Activated T-helper 1 cell treated with anti-CD3 and anti-CD28 coated beads, Interleukin-12 subunit alpha, Interleukin-12 subunit beta, Interleukin-2, Interleukin-4 antibody, amounts not matched to agents 30 ng/mL and 10 ng/mL and 1 ng/mL, durations not matched to agents 14 hours and 24 hours and 36 hours (primary cell): ENCODE data around the gene HGF. TPM values are rescaled to one million over a fixed set of nuclear protein-coding genes. Genes with fewer than 3 reads are reported as not detected.

Experiments used
- DNase-seq: peaks from one replicate; pipeline ENCODE4 v3.0.0; 2021; ENCODE audit warnings: low spot score
- H3K27ac Mint-ChIP-seq: one replicate; pipeline ENCODE4 v1.8.0; 2021; ENCODE audit warnings: mild to moderate bottlenecking, mixed read lengths
- H3K27me3 Mint-ChIP-seq: one replicate; pipeline ENCODE4 v1.8.0; 2022; ENCODE audit warnings: mild to moderate bottlenecking, moderate library complexity, mixed read lengths; ENCODE audit not compliant: insufficient read depth
- H3K36me3 Mint-ChIP-seq: one replicate; pipeline ENCODE4 v1.8.0; 2021; ENCODE audit warnings: low read depth, mixed read lengths
- H3K4me1 Mint-ChIP-seq: one replicate; pipeline ENCODE4 v1.8.0; 2021; ENCODE audit warnings: low read depth, mixed read lengths
- H3K4me3 Mint-ChIP-seq: one replicate; pipeline ENCODE4 v1.8.0; 2021; ENCODE audit warnings: mild to moderate bottlenecking, moderate library complexity, mixed read lengths
- H3K9me3 Mint-ChIP-seq: one replicate; pipeline ENCODE4 v1.8.0; 2021; ENCODE audit warnings: mixed read lengths
- intact Hi-C: fragments of 100-400 bp; cut with micrococcal nuclease; formaldehyde crosslinking; loops from one replicate; pipeline ENCODE4 v1.15.1; 2024
- total RNA-seq: library from RNA; stranded (reverse); gene quantifications from 2 replicates; pipeline ENCODE4 v1.2.3, GENCODE V29; 2022

HGF gene
- total RNA-seq, 1 donor from 2014 or later, result not detected

DNA sequence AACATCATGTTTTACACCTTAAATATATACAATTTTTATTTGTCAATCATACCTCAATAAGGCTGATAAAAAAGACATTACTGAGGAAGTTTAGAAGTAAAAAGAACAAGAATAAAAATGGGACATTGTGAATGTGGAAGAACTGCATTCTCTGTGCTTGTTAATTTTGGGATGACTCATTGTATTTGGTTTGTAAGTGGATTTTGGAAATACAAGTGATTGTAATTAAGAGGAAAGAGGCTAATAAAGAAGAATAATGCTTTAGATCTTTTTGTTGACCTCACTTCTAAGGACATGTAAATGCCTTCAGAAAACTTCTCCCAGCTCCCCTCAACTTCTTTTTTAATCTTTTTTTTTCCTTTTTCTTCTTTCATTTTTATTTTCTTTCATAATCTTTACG lies 76.0 kb downstream of the HGF start:
- DNase-seq, result no peak
- intact Hi-C loops, result no loop called here
- Mint-ChIP-seq H3K27me3 (peaks cover 2% of the 10 kb centered on the region), H3K9me3 (peaks cover 3% of the 10 kb centered on the region), H3K27ac (no peak overlapping the region), H3K4me3 (no peak overlapping the region), H3K4me1 (no peaks in the 10 kb centered on the region), H3K36me3 (no peaks in the 10 kb centered on the region)

DNA sequence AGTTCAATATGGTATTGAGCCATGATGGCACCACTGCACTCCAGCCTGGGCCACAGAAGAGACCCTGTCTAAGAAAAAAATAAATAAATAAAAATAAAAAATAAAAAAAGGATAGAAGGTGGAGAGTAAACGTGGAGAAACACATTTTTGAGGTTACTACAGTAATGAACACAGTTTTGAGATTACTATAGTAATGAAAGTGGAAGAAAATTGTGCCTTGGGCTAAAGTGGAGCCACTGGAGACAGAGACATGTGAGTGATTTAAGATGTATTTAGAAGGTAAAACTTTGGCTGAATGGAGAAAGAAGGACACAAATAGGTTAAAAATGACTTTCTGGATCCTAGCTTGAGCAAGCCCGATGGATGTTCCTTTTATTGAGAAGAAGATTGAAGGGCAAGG lies 76.8 kb downstream of the HGF start:
- Mint-ChIP-seq H3K9me3 (peaks cover 3% of the 10 kb centered on the region), H3K4me3 (no peak overlapping the region), H3K27me3 (peaks cover 2% of the 10 kb centered on the region), H3K27ac (no peak overlapping the region), H3K36me3 (no peaks in the 10 kb centered on the region), H3K4me1 (no peaks in the 10 kb centered on the region)
- no peak for DNase-seq
- intact Hi-C loops, result no loop called here

DNA sequence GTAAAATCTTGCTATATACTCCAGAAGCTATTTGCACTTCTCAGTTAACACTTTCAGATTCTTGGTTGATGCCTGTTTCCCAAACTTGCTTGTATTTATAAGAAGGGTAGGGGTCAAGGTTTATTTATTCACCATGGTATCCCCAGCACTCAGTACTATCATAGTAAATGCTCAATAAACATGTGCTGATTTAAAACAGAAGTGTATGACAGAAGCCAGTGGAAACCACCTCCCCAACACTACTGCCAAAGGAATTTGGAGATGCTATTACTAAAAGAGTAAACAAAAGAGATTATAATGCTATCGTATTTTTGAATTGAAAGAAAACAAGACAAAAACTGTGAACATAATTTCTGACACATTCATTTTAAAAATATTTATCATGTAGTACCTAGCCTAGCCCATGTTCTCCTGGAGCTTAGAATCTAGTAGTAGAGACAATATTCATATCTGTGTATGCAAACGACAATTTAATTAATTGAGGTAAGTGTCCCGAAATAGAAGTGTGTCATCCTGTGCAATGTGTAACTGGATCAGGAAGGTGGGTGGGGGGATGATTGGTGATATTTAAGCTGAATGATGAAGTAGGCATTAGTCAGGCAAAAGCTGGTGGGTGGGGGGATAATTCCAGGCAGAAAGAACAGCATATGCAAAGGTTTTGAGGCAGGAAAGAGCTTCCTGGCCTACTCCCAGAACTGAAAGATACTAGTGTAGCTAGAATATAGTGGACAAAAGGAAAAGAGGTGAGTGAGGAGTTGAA lies 77.5 kb downstream of the HGF start:
- intact Hi-C loops, result no loop called here
- H3K27ac Mint-ChIP-seq, result no peak overlapping the region

DNA sequence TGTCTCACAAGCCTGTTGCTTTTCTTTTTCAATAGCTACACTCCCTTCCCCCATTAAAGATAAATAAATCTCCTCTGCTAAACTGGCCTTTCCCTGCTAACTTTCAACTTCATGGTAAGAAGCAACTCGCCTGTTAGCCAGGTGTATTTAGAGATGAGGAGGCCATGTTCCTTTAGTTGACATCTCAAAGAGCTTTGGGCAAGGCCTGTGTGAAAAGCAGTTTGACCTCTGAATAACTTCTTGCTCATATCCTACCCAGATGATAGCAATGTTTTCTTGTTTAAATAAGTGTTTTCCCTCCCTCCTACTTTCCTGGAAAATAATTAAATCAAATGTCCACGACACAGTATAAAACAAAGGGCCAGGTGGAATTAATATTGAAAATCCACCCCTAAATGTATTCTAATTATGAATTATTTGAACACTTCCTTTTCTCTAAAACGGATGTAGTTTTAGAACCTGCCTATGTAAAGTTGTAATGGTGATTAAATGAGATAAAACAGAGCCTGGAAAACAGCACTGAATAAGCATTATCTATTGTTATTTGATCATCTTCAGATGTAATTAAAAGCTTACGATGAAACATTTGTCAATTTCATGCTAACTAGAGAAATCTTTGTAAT lies 78.5 kb downstream of the HGF start:
- intact Hi-C loops, result no loop called here
- H3K4me1 Mint-ChIP-seq, result no peaks in the 10 kb centered on the region
- no peak overlapping the region for H3K27ac Mint-ChIP-seq
- DNase-seq, result no peak
- no peaks in the 10 kb centered on the region for H3K36me3 Mint-ChIP-seq
- peaks cover 3% of the 10 kb centered on the region for H3K9me3 Mint-ChIP-seq
- peaks cover 2% of the 10 kb centered on the region for H3K27me3 Mint-ChIP-seq
- no peak overlapping the region for H3K4me3 Mint-ChIP-seq

More for the DNA sequence above, 77.5 kb downstream of the HGF start:
- no peaks in the 10 kb centered on the region for H3K4me1 Mint-ChIP-seq
- H3K9me3 Mint-ChIP-seq, result peaks cover 3% of the 10 kb centered on the region
- peaks cover 2% of the 10 kb centered on the region for H3K27me3 Mint-ChIP-seq
- no peak for DNase-seq
- no peaks in the 10 kb centered on the region for H3K36me3 Mint-ChIP-seq
- H3K4me3 Mint-ChIP-seq, result no peak overlapping the region

DNA sequence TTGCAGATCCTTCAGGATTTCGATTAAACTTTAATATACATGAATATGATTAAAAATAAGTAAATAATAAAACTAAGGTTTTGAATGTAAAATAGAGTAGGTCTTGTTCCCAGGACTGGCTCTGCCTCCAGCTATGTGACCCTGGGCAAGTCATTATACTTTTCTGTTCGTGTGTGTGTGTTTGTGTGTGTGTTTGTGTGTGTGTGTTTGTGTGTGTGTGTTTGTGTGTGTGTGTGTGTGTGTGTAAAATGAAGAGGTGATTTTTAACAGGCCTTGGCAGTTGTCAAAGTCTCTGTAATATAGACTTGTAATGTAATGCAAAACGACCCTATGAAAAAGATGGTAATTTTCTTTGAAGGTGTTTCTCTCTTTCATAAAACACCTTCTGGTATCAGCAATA lies 79.2 kb downstream of the HGF start:
- Mint-ChIP-seq H3K4me1 (no peaks in the 10 kb centered on the region), H3K9me3 (peaks cover 3% of the 10 kb centered on the region), H3K36me3 (no peaks in the 10 kb centered on the region), H3K27me3 (peaks cover 2% of the 10 kb centered on the region), H3K27ac (no peak overlapping the region), H3K4me3 (no peak overlapping the region)
- no peak for DNase-seq
- intact Hi-C loops, result no loop called here

DNA sequence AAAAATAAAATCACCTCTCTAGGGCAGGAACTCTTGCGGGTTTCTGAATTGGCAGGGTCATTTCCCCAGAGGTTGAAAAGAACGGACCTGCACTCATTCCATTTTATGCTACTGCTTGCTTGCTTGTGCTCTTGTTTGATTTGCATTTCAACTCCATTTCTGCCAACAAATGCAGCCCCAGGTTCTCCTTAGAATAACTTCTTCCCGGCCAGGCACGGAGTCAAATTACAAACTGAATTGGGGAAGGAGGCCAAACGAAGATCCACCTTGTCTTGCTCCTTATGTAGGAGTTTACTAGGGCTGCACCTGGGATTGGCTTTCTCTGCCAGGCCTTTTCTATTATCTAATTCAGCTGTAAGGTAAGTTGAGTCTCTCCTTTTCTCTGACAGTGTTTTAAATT lies 79.6 kb downstream of the HGF start:
- intact Hi-C loops, result no loop called here
- no peaks in the 10 kb centered on the region for H3K4me1 Mint-ChIP-seq
- no peak for DNase-seq
- peaks cover 2% of the 10 kb centered on the region for H3K27me3 Mint-ChIP-seq
- no peaks in the 10 kb centered on the region for H3K36me3 Mint-ChIP-seq
- no peak overlapping the region for H3K4me3 Mint-ChIP-seq
- H3K27ac Mint-ChIP-seq, result no peak overlapping the region
- peaks cover 3% of the 10 kb centered on the region for H3K9me3 Mint-ChIP-seq

DNA sequence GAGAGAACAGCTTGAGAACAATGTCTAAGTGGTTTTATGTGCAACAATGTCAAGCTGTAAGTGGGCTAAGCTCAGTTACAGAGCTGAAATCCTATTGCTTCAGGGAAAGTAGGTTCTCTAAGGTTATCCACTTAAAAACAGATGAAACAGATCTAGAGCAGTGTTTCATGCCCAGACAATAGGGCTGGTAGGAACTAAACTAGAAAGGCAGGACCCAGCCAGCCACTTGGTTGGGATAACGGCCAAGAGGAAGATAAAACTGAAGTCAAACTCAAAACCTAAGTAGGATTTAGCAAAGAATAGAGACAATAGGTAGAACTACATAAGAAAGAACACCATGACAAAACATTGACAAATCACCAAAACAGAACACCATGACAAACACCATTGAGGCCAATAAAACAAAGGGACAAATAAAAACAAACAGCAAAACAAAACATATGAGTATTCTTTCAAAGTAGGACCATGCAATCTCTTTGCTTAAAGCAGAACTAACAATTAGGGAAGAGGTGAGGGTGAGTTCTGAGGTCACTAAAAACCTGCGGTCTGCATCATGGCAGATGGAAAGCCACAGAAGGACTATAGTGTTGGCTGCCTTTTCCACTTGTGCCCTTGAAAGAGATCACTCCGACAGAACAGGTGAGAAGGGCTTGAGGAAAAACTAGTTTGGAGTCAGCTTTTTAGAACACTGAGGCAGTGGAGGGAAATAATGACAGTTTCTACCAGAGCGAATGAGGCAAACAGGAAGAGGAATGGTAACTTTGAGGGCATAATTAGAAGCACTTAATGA lies 81.0 kb downstream of the HGF start:
- H3K27me3 Mint-ChIP-seq, result no peaks in the 10 kb centered on the region
- peaks cover 3% of the 10 kb centered on the region for H3K9me3 Mint-ChIP-seq
- H3K36me3 Mint-ChIP-seq, result no peaks in the 10 kb centered on the region
- intact Hi-C loops, result no loop called here
- no peak for DNase-seq
- no peaks in the 10 kb centered on the region for H3K4me1 Mint-ChIP-seq
- no peak overlapping the region for H3K27ac Mint-ChIP-seq
- no peak overlapping the region for H3K4me3 Mint-ChIP-seq

DNA sequence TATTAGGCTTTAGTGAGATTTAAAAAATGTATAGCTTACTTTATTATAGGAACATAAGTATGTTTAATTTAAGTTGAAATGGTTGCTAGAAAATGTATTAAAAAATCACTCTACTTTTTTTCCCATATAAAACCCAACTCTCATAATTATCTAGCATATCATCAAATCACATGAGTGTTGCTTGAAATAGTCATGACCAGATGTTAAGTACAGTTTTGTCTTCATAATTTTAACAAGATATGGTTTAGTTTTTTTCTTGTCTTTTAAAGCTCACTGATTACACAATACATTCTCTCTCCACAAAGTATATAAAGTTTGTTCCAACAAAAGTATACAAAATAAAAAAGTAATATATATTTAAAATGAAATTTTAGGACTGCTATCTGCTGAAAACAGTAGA lies 82.8 kb downstream of the HGF start:
- DNase-seq, result no peak
- no peaks in the 10 kb centered on the region for H3K9me3 Mint-ChIP-seq
- H3K27me3 Mint-ChIP-seq, result no peaks in the 10 kb centered on the region
- no peak overlapping the region for H3K27ac Mint-ChIP-seq
- H3K36me3 Mint-ChIP-seq, result no peaks in the 10 kb centered on the region
- H3K4me1 Mint-ChIP-seq, result no peaks in the 10 kb centered on the region
- no peak overlapping the region for H3K4me3 Mint-ChIP-seq
- intact Hi-C loops, result no loop called here

DNA sequence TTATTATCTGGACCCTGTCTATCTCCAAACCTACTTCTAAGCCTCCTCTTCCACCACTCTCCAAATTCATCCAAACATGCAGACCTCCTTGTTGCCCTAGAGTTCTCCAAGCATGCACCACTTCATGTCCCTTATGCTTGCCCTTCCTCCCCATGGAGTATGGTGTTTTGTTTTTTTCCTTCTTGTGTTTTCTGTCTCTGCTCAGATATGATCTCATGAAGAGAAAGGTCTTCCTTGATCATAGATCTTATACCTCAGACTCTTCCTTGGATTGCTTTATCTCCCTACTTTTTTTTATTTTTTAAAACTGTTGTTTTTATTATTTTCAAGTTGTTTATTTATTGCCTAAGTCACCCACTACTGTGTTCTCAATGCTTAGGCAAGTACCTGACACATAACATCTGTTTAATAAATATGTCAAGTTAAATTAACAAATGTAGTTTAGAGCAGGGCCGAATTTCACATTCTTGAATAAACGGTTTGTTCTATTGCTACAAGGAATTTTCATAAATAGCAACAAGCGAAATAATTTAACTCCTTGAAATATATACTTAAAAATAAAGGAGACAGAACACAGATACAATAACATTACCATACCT lies 84.5 kb downstream of the HGF start:
- H3K4me3 Mint-ChIP-seq, result no peak overlapping the region
- no peak for DNase-seq
- H3K27ac Mint-ChIP-seq, result no peak overlapping the region
- H3K36me3 Mint-ChIP-seq, result no peaks in the 10 kb centered on the region
- intact Hi-C loops, result no loop called here
- no peaks in the 10 kb centered on the region for H3K27me3 Mint-ChIP-seq
- H3K4me1 Mint-ChIP-seq, result no peaks in the 10 kb centered on the region
- H3K9me3 Mint-ChIP-seq, result no peaks in the 10 kb centered on the region

DNA sequence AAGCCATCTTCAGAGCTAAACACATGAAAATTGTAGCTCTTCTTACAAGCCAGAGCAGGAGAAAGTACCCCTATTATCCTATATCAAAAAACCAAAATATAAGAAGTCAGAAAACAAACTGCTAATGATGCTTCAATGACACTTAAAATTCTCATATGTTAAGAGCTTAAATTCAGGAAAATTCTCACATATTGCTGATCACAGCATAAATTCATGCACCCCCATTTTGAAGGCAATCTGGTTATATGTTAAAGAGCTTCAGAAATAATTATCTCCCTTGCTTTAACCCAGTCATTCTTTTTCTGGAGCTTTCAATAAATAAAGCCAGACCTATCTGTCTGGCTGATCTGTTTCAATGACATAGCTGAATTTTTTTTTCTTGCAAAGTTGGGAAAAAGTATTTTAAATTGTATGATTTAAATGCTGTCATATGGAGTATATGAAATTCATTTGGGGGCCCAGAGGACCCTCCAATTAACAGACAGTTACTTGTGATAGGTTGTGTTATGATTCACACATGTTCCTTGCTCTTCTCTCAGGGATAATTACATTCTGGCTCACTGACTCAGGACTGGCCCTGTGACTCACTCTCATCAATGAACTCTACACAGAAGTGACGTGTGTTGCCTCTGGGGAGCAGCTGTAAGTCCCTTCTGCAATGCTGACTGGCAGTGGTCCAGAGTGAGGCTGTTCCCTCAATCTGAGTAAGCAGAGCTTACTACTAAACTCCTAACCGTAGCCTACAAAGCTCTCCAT lies 85.2 kb downstream of the HGF start:
- Mint-ChIP-seq H3K9me3 (no peaks in the 10 kb centered on the region), H3K36me3 (no peaks in the 10 kb centered on the region)
- no peak for DNase-seq

DNA sequence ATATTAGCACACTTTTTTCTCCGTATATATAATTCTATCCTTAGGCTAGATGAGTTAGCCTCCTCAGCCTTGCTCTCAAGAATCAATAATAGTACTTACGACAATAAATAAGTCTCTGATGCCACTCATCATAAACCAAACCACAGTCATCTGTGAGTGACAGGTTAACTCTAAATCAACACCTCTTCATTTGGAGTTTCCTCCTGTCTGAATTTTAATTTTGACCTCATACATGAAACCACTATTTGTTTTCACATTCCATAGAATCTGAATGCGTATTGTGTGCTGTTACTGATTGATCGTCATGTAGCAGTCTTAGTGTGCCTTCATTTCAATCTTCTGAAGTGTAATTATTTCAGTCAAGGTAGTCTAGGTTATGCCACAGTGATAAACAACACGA lies 85.8 kb downstream of the HGF start:
- intact Hi-C loops, result no loop called here
- H3K27me3 Mint-ChIP-seq, result no peaks in the 10 kb centered on the region
- DNase-seq, result no peak
- no peak overlapping the region for H3K4me3 Mint-ChIP-seq
- H3K36me3 Mint-ChIP-seq, result no peaks in the 10 kb centered on the region
- H3K9me3 Mint-ChIP-seq, result no peaks in the 10 kb centered on the region
- no peak overlapping the region for H3K27ac Mint-ChIP-seq
- no peaks in the 10 kb centered on the region for H3K4me1 Mint-ChIP-seq

More for the DNA sequence above, 85.2 kb downstream of the HGF start:
- H3K27me3 Mint-ChIP-seq, result no peaks in the 10 kb centered on the region
- no peak overlapping the region for H3K27ac Mint-ChIP-seq
- no peaks in the 10 kb centered on the region for H3K4me1 Mint-ChIP-seq
- no peak overlapping the region for H3K4me3 Mint-ChIP-seq
- intact Hi-C loops, result no loop called here

DNA sequence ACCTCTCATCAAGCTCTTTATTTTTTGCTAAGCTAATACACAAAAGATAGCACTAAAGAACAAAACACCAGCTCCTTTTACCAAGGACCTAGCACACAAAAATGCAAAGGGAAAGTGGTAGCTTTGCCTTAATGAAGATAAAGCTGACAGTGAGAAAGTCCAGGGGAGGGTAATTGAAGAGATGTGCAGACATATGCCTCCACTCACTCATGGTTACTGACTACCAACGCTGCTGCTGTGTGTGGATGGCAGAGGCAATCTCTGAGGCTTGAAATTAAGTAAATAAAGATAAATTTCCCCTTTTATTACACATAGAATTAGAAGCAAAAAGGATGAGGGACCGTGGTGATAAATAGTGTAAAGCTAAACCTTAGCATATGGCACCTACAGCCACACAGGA lies 87.0 kb downstream of the HGF start:
- H3K4me1 Mint-ChIP-seq, result no peaks in the 10 kb centered on the region
- H3K4me3 Mint-ChIP-seq, result no peak overlapping the region
- H3K9me3 Mint-ChIP-seq, result no peaks in the 10 kb centered on the region
- no peak for DNase-seq
- no peaks in the 10 kb centered on the region for H3K36me3 Mint-ChIP-seq
- no peaks in the 10 kb centered on the region for H3K27me3 Mint-ChIP-seq
- intact Hi-C loops, result no loop called here
- H3K27ac Mint-ChIP-seq, result no peak overlapping the region
